Liver (tissue), 9 donors: ENCODE measurements around the gene FASN. TPM values are rescaled to one million over a fixed set of nuclear protein-coding genes. Genes with fewer than 3 reads are reported as not detected.
A peak's percentile ranks its signal among the peaks of the same experiment; 100 is the strongest.

ENCODE experiments used
- DNase-seq: peaks from one replicate; pipeline ENCODE4 v3.0.0-alpha.2; 2017; ENCODE audit warnings: low spot score
- H3K27ac ChIP-seq, 2 donors: one replicate each; pipeline ENCODE4 v1.7.0; 2013; ENCODE audit warnings: inconsistent platforms in 2 of 2, low read length in 2 of 2, control low read depth in 1 of 2, low read depth in 1 of 2, mild to moderate bottlenecking in 1 of 2
- H3K27me3 ChIP-seq, 4 donors: one replicate each; pipeline versions ENCODE4 v1.6.1 to v1.7.0; 2013; ENCODE audit warnings: low read length in 3 of 4, inconsistent platforms in 1 of 4, mild to moderate bottlenecking in 1 of 4, moderate library complexity in 1 of 4; ENCODE audit not compliant: control insufficient read depth in 4 of 4, insufficient read depth in 4 of 4
- H3K36me3 ChIP-seq, 4 donors: one replicate each; pipeline versions ENCODE4 v1.6.1 to v1.7.0; 2013; ENCODE audit warnings: low read length in 3 of 4, mild to moderate bottlenecking in 3 of 4, low read depth in 1 of 4, moderate library complexity in 1 of 4; ENCODE audit not compliant: control insufficient read depth in 4 of 4, insufficient read depth in 3 of 4
- H3K4me1 ChIP-seq, 4 donors: one replicate each; pipeline versions ENCODE4 v1.6.1 to v1.7.0; 2013; ENCODE audit warnings: low read length in 3 of 4, mild to moderate bottlenecking in 3 of 4, moderate library complexity in 1 of 4; ENCODE audit not compliant: control insufficient read depth in 4 of 4, insufficient read depth in 4 of 4
- H3K4me3 ChIP-seq, 3 donors: one replicate each; pipeline versions ENCODE4 v1.6.1 to v1.7.0; 2013; ENCODE audit warnings: low read length in 3 of 3, control low read depth in 1 of 3, low read depth in 1 of 3, mild to moderate bottlenecking in 1 of 3
- H3K9ac ChIP-seq, 2 donors: one replicate each; pipeline ENCODE4 v1.7.0; 2013; ENCODE audit warnings: low read length in 2 of 2, mild to moderate bottlenecking in 2 of 2, moderate library complexity in 2 of 2, control low read depth in 1 of 2, low read depth in 1 of 2
- H3K9me3 ChIP-seq, 4 donors: one replicate each; pipeline versions ENCODE4 v1.6.1 to v1.7.0; 2013; ENCODE audit warnings: low read length in 3 of 4; ENCODE audit not compliant: control insufficient read depth in 4 of 4
- EGR1 ChIP-seq, 2 donors: IDR thresholded peaks; 2 replicates each; pipeline ENCODE4 v1.6.1; 2016 to 2018; ENCODE audit warnings: antibody characterized with exemption in 2 of 2, low read depth in 2 of 2
- FOXA1 ChIP-seq: IDR thresholded peaks from 2 replicates; pipeline ENCODE4 v1.6.1; 2016; ENCODE audit warnings: antibody characterized with exemption
- FOXA2 ChIP-seq: IDR thresholded peaks from 2 replicates; pipeline ENCODE4 v1.6.1; 2016; ENCODE audit warnings: antibody characterized with exemption
- GABPA ChIP-seq, 2 donors: IDR thresholded peaks in 1 of 2; conservative IDR thresholded peaks in 1 of 2; 2 replicates each; pipeline ENCODE4 v1.6.1; 2016; ENCODE audit warnings: antibody characterized with exemption in 2 of 2, mild to moderate bottlenecking in 1 of 2, moderate library complexity in 1 of 2
- HNF4A ChIP-seq, 2 donors: conservative IDR thresholded peaks; 2 replicates each; pipeline ENCODE4 v1.6.1; 2016; ENCODE audit warnings: antibody characterized with exemption in 2 of 2, mild to moderate bottlenecking in 2 of 2
- HNF4G ChIP-seq: IDR thresholded peaks from 2 replicates; pipeline ENCODE4 v1.6.1; 2016; ENCODE audit warnings: antibody characterized with exemption
- JUND ChIP-seq, 2 donors: IDR thresholded peaks; 2 replicates each; pipeline ENCODE4 v1.6.1; 2016; ENCODE audit warnings: antibody characterized with exemption in 2 of 2
- NR2F2 ChIP-seq: IDR thresholded peaks from 2 replicates; pipeline ENCODE4 v1.6.1; 2016; ENCODE audit warnings: antibody characterized with exemption
- RAD21 ChIP-seq, 2 donors: IDR thresholded peaks; 2 replicates each; pipeline ENCODE4 v1.6.1; 2016; ENCODE audit warnings: antibody characterized with exemption in 2 of 2, mild to moderate bottlenecking in 2 of 2
- RXRA ChIP-seq, 2 donors: IDR thresholded peaks; 2 replicates each; pipeline ENCODE4 v1.6.1; 2017 to 2018; ENCODE audit warnings: antibody characterized with exemption in 2 of 2, mild to moderate bottlenecking in 1 of 2
- SP1 ChIP-seq: IDR thresholded peaks from 2 replicates; pipeline ENCODE4 v1.6.1; 2018; ENCODE audit warnings: antibody characterized with exemption, mild to moderate bottlenecking
- TAF1 ChIP-seq: conservative IDR thresholded peaks from 2 replicates; pipeline ENCODE4 v1.6.1; 2016; ENCODE audit warnings: antibody characterized with exemption, mild to moderate bottlenecking
- YY1 ChIP-seq: IDR thresholded peaks from 2 replicates; pipeline ENCODE4 v1.6.1; 2016; ENCODE audit warnings: antibody characterized with exemption, mild to moderate bottlenecking
- WGBS: extraction: QIAGEN DNeasy Blood & Tissue Kit; methylation state at CpG from one replicate; pipeline ENCODE4 v1.1.7; 2013; 5-methylcytosine and 5-hydroxymethylcytosine counted together
- polyA plus RNA-seq, 2 donors: library from polyadenylated mRNA; stranded (reverse) in 1 of 2; unstranded in 1 of 2; fragments of 200-250 nt in 1 of 2; fragments of >200 nt in 1 of 2; fragmentation: Nextera tagmentation in 1 of 2; extraction: Ambion mirVana in 1 of 2; gene quantifications; one replicate each; pipeline versions ENCODE4 v1.2.1 to v1.2.3, GENCODE V29; 2013 to 2015
- total RNA-seq, 2 donors: library from RNA; depleted of rRNA; stranded (reverse); fragments of >200 nt; gene quantifications; one replicate each; pipeline ENCODE4 v1.2.3, GENCODE V29; 2014
- TF ChIP-seq, protein P1 (sequence below): IDR thresholded peaks from 2 replicates; pipeline ENCODE4 v1.6.1; 2016; ENCODE audit warnings: antibody characterized with exemption
- TF ChIP-seq, protein P2 (sequence below): IDR thresholded peaks from 2 replicates; pipeline ENCODE4 v1.6.1; 2016; ENCODE audit warnings: antibody characterized with exemption
- TF ChIP-seq, protein P3 (sequence below): fragments of 150-350 bp; IDR thresholded peaks from 2 replicates; pipeline ENCODE4 v1.5.1; 2017; ENCODE audit warnings: improper control_type of control experiment, low read depth, low read length; ENCODE audit not compliant: missing input control
- TF ChIP-seq, protein P4 (sequence below): IDR thresholded peaks from 2 replicates; pipeline ENCODE4 v1.6.1; 2016; ENCODE audit warnings: antibody characterized with exemption
- TF ChIP-seq, protein P5 (sequence below): IDR thresholded peaks from 2 replicates; pipeline ENCODE4 v1.6.1; 2016; ENCODE audit warnings: antibody characterized with exemption, mild to moderate bottlenecking
- donor health status: healthy.
- donor health status: healthy.
- donor health status: healthy.
- donor health status: healthy.
- donor health status: healthy.

The FASN gene
- total and polyA plus RNA-seq, 4 donors: 53.1 to 229 (median 130) TPM

DNA sequence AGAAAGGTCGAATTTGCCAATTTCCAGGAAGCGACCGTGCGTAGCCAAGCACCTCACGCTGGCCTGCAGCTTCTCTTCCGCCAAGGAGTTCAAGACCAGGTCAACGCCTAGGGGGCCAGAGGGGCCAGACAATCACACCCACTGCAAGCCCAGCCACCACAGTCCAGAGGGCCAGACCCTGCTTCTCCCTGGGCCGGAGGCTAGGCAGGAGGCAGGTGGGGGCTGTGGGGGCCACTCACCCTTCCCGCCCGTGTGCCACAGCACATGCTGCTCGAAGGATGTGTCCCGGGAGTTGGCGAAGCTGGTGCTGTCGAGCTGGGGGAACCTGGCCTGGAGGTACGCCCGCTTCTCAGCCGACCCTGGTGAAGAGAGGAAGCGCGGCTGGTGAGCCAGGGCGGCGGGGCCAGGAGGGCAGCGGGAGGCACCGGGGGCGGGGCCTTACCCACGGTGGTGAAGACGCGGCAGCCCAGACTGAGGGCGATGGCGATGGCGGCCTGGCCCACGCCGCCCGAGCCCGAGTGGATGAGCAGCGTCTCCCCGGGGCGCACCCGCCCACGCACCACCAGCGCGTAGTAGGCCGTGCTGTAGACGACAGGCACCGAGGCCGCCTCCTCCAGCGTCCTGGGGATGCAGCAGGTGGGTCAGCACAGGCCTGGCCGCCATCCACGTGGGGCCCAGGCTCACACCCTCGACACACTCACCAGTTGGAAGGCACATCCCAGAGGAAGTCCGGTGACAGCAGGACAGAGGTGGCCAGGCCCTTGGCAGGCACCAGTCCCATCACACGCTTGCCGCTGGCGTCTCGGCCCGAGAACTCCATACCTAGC is 14.3 kb downstream of the FASN start:
- no peak for DNase-seq
- no peaks in the 10 kb centered on the region for H3K27me3 ChIP-seq
- no peak overlapping the region for H3K4me3 ChIP-seq
- H3K4me1 ChIP-seq: peaks cover 0 to 15% (median 7%) of the 10 kb centered on the region in 4 donors
- no peak overlapping the region for H3K9ac ChIP-seq
- H3K9me3 ChIP-seq: no peaks in the 10 kb centered on the region
- H3K27ac ChIP-seq: peak overlapping the region in 1 of 2 donors; percentile 28
- H3K36me3 ChIP-seq: peaks cover 45 to 82% (median 67%) of the 10 kb centered on the region in 4 donors
- 85% methylated on average over 55 of the region's 55 CpGs for WGBS
- TF ChIP-seq SP1 (no peak), YY1 (no peak), EGR1 (IDR thresholded peaks at IDR 0.05; ENCODE audit: low read depth in 2 of 2) (no peak), FOXA1 (no peak), TAF1 (no peak), JUND (IDR thresholded peaks at IDR 0.05) (no peak), GABPA (IDR thresholded peaks at IDR 0.05 in 1 of 2, conservative IDR thresholded peaks at IDR 0.05 in 1 of 2) (no peak), NR2F2 (no peak), HNF4A (conservative IDR thresholded peaks at IDR 0.05) (no peak), HNF4G (no peak), RAD21 (IDR thresholded peaks at IDR 0.05) (no peak), RXRA (IDR thresholded peaks at IDR 0.05) (no peak), FOXA2 (no peak)
- TF ChIP-seq, protein P1, sequence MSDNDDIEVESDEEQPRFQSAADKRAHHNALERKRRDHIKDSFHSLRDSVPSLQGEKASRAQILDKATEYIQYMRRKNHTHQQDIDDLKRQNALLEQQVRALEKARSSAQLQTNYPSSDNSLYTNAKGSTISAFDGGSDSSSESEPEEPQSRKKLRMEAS: no peak
- TF ChIP-seq, protein P2, sequence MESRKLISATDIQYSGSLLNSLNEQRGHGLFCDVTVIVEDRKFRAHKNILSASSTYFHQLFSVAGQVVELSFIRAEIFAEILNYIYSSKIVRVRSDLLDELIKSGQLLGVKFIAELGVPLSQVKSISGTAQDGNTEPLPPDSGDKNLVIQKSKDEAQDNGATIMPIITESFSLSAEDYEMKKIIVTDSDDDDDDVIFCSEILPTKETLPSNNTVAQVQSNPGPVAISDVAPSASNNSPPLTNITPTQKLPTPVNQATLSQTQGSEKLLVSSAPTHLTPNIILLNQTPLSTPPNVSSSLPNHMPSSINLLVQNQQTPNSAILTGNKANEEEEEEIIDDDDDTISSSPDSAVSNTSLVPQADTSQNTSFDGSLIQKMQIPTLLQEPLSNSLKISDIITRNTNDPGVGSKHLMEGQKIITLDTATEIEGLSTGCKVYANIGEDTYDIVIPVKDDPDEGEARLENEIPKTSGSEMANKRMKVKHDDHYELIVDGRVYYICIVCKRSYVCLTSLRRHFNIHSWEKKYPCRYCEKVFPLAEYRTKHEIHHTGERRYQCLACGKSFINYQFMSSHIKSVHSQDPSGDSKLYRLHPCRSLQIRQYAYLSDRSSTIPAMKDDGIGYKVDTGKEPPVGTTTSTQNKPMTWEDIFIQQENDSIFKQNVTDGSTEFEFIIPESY: no peak
- TF ChIP-seq, protein P3, sequence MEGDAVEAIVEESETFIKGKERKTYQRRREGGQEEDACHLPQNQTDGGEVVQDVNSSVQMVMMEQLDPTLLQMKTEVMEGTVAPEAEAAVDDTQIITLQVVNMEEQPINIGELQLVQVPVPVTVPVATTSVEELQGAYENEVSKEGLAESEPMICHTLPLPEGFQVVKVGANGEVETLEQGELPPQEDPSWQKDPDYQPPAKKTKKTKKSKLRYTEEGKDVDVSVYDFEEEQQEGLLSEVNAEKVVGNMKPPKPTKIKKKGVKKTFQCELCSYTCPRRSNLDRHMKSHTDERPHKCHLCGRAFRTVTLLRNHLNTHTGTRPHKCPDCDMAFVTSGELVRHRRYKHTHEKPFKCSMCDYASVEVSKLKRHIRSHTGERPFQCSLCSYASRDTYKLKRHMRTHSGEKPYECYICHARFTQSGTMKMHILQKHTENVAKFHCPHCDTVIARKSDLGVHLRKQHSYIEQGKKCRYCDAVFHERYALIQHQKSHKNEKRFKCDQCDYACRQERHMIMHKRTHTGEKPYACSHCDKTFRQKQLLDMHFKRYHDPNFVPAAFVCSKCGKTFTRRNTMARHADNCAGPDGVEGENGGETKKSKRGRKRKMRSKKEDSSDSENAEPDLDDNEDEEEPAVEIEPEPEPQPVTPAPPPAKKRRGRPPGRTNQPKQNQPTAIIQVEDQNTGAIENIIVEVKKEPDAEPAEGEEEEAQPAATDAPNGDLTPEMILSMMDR: no peak
- TF ChIP-seq, protein P4, sequence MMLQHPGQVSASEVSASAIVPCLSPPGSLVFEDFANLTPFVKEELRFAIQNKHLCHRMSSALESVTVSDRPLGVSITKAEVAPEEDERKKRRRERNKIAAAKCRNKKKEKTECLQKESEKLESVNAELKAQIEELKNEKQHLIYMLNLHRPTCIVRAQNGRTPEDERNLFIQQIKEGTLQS: no peak
- TF ChIP-seq, protein P5, sequence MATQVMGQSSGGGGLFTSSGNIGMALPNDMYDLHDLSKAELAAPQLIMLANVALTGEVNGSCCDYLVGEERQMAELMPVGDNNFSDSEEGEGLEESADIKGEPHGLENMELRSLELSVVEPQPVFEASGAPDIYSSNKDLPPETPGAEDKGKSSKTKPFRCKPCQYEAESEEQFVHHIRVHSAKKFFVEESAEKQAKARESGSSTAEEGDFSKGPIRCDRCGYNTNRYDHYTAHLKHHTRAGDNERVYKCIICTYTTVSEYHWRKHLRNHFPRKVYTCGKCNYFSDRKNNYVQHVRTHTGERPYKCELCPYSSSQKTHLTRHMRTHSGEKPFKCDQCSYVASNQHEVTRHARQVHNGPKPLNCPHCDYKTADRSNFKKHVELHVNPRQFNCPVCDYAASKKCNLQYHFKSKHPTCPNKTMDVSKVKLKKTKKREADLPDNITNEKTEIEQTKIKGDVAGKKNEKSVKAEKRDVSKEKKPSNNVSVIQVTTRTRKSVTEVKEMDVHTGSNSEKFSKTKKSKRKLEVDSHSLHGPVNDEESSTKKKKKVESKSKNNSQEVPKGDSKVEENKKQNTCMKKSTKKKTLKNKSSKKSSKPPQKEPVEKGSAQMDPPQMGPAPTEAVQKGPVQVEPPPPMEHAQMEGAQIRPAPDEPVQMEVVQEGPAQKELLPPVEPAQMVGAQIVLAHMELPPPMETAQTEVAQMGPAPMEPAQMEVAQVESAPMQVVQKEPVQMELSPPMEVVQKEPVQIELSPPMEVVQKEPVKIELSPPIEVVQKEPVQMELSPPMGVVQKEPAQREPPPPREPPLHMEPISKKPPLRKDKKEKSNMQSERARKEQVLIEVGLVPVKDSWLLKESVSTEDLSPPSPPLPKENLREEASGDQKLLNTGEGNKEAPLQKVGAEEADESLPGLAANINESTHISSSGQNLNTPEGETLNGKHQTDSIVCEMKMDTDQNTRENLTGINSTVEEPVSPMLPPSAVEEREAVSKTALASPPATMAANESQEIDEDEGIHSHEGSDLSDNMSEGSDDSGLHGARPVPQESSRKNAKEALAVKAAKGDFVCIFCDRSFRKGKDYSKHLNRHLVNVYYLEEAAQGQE: no peak
